Activated CD4-positive, alpha-beta T cell treated with anti-CD3 and anti-CD28 coated beads, Interleukin-2, amount 50 U/mL, for 48 hours (primary cell): Measurements from ENCODE around the gene FSIP1.
A peak's percentile ranks its signal among the peaks of the same experiment; 100 is the strongest.

Experiments
- DNase-seq, 2 experiments: peaks; one replicate each; pipeline ENCODE4 v3.0.0-alpha.2; 2020

The FSIP1 gene

DNA sequence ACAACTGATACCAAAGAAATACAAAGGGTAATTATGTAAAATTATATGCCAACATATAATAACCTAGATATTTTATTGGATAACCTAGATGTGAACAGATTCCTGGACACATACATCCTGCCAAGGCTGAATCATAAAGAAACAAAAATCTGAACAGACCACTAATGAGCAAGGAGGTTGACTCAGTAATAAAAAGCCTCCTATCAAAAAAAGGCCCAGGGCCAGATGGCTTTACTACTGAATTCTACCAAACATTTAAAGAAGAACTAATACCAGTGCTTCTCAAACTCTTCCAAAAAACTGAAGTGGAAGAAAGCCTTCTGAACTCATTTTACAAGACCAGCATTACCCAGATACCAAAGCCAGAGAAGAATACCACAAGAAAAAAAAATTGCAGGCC is 169.4 kb downstream of the FSIP1 start:
- no peak for DNase-seq

DNA sequence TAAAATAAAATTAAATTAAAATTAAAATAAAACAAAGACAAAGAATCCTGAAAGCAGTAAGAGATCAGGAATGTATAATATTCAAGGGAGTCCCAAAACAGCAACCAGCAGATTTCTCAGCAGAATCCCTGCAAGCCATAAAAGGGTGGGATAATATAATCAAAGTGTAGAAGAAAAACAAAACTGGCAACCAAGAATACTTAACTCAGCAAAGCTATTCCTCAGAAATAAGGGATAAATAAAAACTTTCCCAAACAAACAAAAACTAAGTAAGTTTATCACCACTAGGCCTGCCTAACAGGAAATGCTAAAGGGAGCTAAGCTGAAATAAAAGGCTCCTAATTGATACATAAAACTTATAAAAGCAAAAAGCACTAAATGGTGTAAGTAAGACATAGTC is 172.0 kb downstream of the FSIP1 start:
- DNase-seq, result no peak

DNA sequence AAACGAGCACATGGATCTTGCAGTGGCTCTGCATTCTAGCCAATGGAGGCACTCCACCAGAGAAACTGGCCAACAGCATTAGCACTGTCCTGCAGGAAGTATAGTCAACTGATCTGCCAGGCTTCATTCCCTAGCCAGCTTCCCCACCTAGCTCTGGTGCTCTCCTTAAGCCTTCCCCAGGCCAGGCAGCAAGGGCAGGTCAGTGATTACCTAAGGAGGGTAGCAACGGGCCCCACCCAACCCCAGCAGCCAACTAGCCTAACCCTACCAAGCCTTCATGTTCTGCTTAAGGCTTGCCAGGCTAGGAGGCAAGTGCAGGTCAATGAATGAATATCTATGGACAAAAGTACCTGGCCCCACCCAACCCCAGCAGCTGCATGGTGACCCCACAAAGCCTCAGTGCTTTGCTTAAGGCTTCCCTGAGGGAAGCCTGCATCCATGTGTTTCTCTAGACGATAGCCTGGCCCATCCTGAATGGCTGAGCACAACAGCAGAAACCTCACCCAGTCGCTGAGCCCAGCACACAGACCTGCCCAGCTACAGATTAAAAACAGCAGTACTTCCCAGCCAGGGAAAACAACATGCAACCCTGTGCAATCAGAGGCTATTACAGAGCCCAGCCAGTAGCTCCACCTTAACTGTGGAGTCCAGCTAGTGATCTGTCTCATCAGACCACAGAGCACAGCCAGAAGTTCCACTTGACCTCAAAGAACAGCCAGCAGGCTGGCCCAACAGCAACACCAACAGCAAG is 173.3 kb downstream of the FSIP1 start:
- no peak for DNase-seq

DNA sequence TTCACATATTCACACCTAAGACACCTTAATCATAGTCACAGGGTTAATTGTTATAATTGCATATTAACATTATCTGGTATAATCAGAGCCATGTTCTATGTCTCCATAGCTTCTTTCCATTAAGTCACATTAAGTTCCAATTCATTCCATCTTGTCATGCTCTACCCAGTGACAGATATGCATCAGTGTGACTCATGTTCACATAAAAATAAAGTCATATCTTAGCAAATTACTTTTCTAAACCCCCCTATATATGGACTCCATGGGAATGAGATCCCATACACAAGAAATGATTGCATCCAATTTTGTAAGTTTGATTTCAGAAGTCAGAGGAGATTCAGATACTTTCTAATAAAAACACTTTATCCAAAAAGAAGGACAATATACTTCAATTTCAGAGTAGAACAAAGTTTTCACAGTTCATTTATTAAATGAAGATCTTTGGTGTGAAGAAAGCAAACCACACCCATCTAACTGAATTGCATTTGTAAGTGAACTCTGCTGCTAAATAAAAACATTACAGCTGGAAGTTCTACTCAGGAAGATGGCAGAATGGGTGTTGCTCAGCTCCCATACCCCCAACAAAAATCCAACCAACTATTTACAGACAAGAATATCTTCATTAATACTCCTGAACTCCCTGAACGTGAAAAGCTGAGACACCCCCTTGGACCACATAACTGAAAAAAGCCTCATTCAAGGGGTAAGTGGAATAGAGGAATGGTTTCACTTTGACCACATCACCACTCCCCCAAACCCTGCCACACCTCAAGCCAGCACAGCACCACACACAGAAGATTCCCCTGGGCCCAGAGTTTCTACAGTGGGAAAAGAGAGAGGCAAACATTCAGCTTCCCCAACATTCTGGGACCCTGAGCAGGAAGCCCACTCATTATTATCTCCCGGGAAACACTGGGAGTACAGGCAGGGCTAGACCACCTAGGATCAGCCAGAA is 174.2 kb downstream of the FSIP1 start:
- DNase-seq, result no peak

DNA sequence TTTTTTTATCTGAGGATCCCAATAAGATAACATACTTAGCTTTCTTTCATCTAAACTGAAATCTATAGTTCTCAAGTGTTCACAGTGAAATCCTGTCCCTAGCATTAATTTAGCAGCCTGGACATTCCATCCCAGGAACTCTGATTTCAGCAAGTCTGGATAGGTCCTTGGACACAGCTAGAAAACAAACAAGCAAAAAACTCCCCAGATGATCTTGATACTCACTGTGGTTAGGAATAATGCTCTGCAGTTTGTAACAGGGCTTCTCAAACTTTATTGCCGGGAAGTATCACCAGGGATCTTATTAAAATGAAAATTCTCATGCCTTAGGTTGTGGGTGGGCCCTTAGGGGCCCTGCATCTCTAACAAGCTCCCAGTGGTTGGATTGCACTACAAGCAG is 177.5 kb downstream of the FSIP1 start:
- no peak for DNase-seq

DNA sequence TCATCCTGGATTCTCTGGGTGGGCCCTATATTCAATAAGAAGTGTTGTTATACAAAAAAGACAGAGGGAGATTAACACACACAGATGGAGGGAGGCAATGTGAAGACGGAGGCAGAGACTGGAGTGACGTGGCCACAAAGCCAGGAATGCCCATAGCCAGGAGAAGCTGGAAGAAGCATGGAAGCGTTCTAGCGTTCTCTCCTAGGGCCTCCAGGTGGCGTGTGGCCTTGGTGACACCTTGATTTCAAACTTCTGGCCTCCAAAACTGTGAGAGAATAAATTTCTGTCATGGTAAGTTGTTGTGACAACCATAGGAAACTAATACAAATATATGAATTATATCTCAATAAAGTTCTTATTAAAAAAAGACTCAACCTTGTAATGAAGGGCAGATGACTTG is 180.5 kb downstream of the FSIP1 start:
- no peak for DNase-seq

DNA sequence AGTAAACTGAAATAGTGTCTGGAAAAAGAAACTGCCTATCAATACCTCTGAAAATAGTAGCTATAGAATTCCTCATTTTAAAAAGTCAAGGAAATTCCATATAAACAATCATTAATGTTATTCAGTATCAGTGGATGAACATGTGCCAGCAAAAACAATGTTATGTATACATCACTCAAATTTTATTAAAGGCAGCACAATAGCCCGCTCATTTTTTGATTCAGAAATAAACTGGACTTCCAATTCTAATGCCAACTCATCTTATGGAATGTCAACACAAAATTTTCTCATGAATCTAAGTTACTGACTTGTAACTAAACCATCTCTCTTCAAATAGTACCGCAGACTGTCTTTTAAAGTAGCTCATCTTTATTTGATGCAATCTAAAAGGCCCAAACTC is 182.8 kb downstream of the FSIP1 start:
- DNase-seq, result no peak

DNA sequence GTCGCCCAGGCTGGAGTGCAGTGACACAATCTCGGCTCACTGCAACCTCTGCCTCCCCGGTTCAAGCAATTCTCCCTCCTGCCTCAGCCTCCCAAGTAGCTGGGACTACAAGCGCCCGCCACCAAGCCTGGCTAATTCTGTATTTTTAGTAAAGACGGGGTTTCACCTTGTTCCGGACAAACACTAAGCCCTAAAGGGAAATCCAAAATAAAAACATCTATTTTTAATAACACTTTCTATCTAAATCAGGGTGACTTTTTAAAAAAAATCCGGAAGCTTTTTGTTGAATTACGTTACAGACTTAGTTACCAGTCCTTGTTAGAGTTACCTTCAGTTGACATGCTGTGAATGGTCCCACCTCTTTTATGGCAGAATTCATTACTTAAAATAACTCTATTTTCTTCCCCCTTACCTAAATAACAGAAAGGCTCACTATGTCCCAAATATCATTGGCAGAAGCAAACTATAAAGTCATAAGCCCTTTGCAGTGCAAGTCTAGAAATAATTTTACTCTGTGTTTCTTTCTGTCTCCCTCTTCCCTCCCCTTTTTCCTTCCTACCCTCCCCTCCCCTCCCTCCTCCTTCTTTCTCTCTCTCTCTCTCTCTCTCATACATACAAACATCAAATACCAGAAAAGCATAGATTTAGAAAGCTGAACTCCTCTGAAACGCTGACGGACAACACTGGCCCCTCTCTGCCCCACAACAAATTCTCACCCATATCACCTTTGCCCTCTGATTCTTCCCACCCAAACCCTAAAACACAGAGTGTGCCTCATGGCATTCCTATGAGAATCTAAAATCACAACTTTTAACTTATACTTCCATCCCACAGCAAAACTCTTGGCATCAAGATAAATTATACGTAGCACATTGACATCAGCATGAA is 183.4 kb downstream of the FSIP1 start:
- DNase-seq, result no peak

DNA sequence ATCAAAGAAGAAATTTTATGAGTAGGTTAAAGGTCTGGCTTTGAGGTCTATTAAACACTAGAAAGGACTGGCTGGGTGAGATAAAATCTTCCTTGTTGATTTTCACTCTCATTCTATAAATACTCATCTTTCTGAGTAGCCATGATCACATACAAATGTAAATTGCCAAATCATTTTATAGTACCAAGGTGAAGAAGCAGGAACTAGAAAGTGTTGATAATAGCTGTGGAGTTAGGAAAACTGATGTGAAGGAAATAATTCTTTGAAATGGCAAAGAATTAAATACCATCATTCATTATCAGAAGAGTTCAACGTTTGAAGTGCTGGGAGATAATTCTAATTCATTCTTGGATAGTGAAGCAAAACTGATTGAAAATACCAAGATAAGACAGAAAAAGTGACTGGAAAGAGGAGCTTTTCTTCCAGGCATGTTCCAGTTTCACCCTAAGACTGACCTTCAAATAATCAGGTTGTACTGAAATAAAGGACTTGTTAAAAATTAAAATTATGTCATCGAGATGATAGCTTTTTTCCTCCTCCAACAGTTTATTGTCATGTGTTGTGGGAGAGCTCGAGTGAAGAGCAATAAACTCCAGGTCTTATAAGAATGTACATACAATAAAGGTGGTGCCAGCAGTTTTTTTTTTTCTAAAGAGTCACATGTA is 184.3 kb downstream of the FSIP1 start:
- no peak for DNase-seq

DNA sequence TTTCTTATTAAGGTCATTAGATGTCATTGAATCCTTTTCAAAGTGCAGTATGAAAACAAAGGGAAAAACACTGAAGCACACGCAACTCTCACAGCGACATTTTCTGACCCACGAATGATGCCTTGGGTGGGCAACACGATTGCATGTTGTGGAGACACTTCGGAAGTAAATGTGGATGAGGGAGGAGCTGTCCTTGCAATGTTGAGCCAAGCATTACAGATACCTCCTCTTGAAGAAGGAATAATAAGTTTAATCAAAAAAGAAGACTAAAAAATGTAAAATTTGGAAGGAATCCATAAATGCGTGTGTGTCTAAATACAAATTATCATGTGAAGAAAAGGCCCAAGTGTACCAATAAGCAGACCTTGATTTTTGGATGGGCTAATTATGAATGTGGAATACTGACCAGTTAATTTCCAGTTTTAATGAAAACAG is 184.9 kb downstream of the FSIP1 start:
- no peak for DNase-seq

DNA sequence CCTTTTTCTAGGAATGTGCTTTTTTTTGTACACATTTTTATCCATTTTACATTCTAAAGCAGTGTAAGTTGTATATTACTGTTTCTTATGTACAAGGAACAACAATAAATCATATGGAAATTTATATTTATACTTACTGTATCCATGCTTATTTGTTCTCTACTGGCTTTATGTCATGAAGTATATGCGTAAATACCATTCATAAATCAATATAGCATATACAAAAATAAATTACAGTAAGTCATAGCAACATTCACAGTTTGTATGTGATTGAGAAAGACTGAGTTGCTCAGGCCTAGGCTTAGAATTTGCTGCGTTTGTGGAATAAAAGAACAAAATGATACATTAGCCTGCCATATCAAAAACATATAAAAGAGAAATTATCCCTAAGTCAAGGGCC is 185.3 kb downstream of the FSIP1 start:
- no peak for DNase-seq

DNA sequence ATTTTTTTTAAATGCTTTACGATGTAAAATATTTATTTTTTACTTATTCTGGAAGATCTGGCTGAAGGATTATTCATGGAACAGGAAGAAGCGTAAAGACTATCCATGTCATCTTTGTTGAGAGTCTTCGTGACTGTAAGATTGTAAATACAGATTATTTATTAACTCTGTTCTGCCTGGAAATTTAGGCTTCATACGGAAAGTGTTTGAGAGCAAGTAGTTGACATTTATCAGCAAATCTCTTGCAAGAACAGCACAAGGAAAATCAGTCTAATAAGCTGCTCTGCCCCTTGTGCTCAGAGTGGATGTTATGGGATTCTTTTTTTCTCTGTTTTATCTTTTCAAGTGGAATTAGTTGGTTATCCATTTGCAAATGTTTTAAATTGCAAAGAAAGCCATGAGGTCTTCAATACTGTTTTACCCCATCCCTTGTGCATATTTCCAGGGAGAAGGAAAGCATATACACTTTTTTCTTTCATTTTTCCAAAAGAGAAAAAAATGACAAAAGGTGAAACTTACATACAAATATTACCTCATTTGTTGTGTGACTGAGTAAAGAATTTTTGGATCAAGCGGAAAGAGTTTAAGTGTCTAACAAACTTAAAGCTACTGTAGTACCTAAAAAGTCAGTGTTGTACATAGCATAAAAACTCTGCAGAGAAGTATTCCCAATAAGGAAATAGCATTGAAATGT is 186.1 kb downstream of the FSIP1 start:
- no peak for DNase-seq

DNA sequence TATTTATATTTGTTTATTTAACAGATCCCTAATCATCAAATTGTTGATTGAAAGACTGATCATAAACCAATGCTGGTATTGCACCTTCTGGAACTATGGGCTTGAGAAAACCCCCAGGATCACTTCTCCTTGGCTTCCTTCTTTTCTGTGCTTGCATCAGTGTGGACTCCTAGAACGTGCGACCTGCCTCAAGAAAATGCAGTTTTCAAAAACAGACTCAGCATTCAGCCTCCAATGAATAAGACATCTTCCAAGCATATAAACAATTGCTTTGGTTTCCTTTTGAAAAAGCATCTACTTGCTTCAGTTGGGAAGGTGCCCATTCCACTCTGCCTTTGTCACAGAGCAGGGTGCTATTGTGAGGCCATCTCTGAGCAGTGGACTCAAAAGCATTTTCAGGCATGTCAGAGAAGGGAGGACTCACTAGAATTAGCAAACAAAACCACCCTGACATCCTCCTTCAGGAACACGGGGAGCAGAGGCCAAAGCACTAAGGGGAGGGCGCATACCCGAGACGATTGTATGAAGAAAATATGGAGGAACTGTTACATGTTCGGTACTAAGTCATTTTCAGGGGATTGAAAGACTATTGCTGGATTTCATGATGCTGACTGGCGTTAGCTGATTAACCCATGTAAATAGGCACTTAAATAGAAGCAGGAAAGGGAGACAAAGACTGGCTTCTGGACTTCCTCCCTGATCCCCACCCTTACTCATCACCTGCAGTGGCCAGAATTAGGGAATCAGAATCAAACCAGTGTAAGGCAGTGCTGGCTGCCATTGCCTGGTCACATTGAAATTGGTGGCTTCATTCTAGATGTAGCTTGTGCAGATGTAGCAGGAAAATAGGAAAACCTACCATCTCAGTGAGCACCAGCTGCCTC is 187.1 kb downstream of the FSIP1 start:
- no peak for DNase-seq

DNA sequence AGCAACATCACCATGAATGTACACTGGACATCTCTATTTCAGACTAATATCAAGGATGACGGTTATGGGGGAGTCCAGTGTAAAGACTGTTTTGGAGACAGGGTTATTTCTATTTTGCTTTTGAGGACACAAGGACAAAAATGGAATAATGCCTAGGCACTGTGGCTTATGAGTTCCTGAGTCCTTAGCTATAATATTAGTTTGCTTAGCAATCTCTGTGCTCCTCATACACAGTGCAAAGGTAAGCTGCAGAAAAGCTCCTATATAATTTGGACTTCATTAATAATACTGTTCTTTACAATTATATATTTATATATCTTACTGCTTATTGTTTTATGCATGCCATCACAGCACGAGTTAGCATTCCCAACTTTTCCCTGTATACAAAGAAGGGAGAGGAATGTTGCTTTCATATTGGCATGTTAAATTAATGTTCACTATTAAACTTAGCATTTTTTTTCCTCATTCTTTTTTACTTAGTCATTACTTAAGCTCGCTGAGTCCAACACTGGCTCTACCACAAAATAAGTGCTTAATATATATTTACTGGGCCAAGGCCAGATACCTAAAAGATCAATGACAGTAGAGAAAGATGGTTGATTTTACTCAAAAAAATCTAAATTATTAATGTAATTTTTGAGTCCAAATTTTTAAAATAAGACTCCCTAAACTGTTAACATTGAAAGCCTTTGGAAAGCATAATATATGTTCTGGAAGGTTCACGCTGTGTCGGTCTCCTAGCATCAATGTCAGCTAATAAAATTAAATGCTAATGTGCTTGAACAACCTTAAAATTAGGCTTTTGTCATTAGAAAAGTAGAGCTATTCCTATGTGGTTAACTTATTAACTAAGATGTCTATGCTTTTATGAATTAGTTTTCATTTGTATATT is 187.9 kb downstream of the FSIP1 start:
- no peak for DNase-seq

DNA sequence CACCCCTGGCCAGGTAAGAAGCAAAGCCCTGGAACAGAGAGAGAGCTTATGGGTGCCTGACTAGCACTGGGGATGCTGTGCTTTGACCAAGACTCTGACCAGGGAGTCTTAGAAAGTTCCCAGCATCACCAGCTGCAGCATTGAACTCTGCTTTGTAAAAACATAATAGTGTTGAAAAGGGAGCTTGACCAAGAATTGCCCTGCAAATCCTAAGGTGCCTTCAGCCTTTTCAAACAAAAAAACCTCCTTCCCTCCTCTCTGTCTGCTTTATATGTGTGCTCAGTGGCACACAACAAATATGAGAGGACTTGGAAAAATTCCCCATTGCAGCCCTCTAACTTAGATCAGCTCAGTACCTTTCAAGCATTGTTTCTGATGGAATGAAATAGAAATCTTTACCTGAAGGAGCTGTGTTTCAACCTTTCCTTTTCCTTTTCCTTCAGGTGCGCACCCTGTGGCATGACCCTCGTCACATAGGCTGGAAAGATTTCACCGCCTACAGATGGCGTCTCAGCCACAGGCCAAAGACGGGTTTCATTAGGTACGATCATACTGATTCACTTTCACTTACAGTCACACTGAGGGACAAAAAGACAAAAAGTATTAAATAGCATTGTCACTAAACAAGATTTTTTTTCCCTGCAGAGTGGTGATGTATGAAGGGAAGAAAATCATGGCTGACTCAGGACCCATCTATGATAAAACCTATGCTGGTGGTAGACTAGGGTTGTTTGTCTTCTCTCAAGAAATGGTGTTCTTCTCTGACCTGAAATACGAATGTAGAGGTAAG is 188.8 kb downstream of the FSIP1 start:
- DNase-seq, result peak; percentile 23 to 33

DNA sequence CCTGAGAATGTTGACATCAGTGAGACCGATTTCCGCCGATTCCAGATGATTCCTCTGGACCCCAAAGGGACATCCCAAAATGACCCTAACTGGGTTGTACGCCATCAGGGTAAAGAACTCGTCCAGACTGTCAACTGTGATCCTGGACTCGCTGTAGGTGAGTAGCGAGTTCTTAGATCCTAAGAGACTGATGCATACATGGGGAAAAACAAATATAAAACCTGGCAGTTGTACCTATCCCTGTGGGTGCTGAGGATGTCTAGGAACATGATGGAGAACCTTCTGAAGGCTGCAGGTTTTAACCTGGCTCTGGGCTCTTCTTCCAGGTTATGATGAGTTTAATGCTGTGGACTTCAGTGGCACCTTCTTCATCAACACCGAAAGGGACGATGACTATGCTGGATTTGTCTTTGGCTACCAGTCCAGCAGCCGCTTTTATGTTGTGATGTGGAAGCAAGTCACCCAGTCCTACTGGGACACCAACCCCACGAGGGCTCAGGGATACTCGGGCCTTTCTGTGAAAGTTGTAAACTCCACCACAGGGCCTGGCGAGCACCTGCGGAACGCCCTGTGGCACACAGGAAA is 189.5 kb downstream of the FSIP1 start:
- no peak for DNase-seq

DNA sequence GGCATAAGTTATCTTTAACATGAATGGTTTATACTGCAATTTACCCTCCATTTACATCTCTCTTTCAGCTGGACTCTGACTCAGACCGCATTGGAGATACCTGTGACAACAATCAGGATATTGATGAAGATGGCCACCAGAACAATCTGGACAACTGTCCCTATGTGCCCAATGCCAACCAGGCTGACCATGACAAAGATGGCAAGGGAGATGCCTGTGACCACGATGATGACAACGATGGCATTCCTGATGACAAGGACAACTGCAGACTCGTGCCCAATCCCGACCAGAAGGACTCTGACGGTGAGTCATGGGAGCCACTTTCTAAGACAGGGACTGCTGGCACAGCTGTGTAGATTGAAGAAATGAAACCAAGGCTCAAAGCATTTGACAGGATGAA is 190.1 kb downstream of the FSIP1 start:
- DNase-seq, result no peak

DNA sequence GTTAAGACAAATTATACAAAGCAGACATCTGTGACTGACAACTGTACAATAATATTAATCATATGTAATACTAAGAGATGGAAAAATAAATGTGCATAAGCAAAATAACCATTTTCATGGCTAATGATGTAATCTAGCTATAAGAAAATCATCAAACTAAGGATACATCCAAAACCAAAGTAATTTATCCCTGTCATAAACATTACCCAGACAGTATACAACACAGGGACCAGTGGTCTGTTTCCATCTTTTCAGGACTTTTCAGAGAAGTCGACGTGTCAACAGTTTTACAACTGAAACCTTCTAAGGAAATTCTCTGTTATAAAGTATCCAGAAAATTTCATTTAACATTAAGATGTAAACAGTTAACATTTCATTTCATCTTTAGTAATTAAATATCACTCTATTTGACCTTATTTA is 190.7 kb downstream of the FSIP1 start:
- no peak for DNase-seq
